HG03095 (cell line): ENCODE measurements around the gene ADCYAP1.

ENCODE experiments used
- ATAC-seq: cut with Tn5 transposase; IDR thresholded peaks from one replicate; pipeline ENCODE4 v1.9.1; 2021; ENCODE audit warnings: moderate library complexity; ENCODE audit not compliant: unreplicated experiment

Gene ADCYAP1

DNA sequence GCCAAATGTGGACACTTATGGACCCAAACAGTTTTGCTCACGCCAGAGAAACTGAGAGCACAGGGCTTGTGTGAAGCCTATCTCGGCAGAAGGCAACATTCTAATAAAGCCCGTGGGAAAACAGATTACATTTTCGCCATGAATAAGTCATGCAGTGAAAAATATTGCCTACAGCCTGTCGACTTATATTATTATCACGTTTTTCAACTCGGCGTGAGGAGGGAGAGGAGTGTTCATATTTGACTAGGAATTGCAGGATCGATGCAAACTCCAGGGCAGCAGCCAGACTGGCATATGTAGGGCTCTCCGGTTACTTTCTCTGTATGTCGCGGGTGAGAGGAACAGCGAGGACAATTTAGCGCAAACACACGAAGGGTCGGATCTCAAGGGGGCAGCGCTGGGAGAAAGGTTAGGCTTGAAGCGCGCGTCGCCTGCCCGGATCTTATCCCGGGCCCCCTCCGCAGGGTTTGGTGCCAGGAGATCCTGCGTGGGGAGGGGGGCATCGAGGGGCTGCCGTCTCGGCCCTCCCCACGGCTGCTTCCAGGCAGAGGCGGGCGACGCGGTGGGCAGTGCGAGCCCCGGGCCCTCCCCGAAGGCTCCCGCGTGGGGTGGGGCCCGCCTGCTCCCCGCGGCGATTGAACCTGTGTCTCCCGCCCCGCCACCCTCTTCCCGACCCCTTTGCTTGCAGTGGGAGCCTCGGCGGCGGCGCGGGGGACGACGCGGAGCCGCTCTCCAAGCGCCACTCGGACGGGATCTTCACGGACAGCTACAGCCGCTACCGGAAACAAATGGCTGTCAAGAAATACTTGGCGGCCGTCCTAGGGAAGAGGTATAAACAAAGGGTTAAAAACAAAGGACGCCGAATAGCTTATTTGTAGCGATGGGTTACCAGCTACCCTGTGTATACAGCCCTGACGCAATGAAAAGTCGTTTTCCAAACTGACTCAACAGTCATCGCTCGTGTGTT is 4.4 kb downstream of the ADCYAP1 start:
- ATAC-seq, result no peak

DNA sequence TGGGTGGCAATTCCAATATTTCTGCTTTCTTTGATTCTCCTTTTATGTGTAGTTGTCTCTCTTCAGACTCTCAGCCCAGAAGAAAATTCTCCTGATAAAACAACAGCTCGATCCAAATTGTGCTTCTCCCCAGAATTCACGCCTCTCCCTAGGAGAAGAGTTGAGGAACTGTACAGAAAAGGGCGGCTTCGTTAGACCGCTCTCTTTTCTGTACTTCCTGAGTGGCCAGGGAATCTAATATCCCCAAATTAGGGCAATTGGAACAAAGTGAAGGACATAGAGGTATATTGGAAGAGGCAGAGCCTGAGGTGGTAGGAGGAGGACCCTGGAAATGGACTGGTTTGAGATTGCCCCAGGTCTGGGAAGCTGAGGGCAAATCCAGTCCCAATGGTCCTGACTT is 5.6 kb downstream of the ADCYAP1 start:
- no peak for ATAC-seq

DNA sequence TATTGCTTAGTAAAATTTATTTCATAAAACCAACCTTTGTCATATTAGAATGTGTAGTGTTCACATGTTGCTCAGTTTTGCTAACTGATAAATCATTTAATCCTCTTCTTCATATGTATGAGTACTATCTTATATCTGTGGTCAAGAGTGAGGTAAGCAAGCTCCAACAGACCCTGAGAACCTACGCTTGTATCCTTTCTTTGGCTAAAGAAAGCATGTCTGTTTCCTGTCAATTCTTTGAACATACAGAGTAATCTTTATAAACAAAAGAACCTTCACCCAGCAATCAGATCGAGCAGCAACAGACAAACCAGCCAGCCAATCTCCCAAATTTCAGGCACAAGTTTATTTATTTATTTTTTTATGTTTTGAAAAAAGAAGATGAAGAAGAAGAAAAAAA is 6.4 kb downstream of the ADCYAP1 start:
- ATAC-seq, result no peak

DNA sequence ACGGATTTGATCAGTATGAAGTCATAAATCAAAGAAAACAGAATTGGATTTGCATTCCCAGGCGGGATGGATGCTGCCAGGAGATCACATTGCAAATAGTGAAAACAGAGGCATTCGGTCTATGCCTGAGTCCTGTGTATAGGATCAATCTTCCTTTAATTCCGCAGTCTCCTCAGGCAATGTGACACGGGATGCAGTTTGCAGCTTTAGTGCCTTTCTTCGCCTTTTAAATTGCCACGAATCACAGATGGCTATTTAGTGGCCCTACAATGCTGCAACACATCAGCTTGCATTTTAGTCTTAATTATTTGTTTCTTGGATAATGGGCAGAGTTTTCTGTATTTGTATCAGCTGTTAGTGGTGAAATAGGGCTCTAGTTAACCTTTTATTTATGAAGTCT is 6.8 kb downstream of the ADCYAP1 start:
- ATAC-seq, result no peak

GRCh38 chr18:916562-916961 is 11.9 kb downstream of the ADCYAP1 start:
- no peak for ATAC-seq

DNA sequence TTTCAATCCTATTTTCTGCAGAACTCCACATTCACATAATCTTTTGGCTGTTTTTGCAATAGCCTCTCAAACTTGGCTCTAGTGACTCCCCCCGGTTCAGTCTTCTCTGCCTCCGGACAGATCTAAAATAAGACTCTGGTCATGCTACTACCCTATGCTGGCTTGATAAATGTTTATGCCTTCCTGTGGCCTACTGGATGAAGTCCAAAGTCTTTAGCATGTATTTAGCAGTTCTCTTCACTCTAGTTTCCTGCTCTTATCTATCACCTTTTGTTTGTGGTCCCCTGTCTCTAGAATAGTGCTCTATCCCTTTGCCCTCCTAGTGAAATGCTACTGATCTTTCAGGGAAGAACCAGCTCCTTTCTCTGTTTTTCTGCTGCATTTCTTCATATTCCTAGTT is 14.4 kb downstream of the ADCYAP1 start:
- ATAC-seq, result no peak

DNA sequence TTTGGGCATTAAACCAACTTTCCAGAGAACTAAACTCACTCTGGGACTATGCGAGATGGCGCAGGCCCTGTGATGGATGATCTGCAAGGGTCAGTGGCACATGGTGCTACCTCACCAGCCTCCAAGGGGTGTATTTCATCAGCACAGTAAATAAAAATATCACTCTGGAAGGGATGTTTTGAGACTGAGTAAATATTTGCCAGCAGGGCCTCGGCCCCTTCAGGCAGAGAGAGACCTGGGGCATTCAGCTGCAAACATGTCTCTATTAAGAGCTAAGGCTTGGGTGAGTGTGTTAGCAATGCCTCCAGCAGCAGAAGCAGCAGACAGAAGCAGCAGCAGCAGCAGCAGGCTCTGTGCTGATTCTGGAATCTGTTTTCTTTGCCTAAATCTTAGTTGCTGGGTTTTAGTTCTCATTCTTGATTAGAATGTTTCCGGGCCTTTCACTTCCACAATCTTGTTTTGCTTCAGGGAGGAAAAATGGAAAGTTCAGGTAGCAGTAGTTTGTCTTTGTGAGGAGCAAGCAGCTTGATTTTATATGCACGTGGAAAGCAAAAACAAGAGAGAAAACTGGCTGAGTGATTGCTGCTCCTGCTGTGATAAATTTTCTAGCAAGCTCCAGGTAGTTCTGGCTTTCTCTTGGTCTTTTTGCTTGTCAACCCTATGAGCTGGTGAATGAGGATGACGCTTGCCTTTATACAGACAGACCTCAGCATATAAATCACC is 18.6 kb downstream of the ADCYAP1 start:
- ATAC-seq, result no peak

DNA sequence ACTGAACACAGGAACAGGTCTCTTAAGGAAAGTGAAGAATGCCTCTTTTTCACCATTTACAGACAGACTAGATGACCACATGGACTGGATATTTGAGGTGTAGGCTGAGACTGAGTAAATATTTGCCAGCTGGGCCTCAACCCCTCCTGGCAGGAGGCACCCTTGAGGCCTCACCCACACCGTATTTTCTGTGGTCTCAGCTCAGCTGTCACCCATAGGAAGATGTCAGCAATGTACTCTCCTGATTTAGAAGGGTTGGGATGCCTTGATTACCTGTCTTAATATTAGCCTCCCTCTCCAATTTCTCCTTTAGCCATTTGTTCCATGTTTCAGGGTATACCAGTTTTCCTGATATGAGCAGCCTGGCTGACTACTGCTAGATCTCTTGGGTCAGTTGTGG is 20.3 kb downstream of the ADCYAP1 start:
- ATAC-seq, result no peak

DNA sequence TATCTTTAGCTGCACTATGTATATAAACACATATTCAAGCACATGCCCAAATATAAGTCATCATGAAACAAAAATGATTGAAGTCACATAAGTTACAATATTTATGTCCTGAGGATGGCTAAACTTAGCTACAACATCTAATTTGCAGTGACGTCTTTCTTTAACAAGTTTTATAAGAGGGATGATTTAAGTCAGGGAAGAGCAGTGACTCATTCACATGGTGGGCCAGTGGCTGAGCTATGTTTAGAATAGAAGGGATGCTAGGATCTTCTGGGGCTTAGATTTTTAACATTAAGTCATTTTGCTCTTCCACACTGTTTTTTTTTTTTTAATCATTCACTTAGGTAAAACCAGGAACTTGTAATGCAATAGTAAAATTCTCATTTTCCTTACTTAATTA is 22.3 kb downstream of the ADCYAP1 start:
- ATAC-seq, result no peak

GRCh38 chr18:933082-933481 is 28.4 kb downstream of the ADCYAP1 start:
- no peak for ATAC-seq

DNA sequence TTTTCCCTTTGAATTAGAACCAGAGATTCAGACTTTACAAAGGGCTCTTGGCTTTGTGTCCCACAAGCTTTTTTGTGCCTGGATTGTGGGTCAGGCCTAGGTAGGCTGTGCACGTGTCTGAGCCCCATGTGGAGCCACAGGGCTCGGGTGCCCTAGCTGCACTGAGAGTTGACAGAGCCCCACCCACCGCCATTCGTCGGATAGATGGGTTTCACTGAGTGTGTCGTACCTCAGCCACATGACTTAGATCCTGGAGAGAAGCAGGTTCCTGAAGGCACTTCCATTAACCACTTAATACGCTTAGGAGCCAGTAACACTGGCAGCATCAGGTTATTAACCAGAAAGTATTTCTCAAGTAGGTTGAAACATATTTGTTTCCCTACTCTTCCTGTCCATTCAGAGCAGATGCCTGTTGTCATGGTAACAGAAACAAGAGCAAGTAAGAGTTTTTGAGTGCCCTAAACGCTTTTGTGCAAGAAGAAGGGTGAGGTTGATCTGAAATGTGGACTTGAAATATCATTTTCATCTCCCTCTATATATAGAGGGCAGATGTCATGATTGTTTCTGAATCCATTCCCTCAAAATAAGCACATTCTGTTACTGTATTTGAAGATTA is 30.0 kb downstream of the ADCYAP1 start:
- ATAC-seq, result no peak

DNA sequence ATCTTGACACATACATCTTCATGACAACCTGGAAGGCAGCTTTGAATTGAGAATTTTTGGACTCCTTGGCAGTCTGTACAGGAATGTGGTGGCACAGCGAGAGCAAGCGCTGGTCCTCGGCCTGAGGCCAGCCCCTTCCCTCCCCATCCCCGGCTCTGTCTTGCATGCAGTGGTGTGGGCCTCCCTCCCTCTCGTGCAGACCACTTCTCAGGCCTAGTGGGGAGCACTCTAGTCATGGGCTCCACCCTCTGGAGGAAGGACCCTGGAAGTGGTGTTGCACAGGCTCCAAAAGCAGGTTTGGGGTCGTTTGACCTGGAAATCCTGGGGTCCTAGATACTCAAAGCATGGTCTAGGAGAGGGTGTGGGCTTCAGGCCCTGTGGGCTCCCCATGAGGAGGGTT is 32.3 kb downstream of the ADCYAP1 start:
- no peak for ATAC-seq

DNA sequence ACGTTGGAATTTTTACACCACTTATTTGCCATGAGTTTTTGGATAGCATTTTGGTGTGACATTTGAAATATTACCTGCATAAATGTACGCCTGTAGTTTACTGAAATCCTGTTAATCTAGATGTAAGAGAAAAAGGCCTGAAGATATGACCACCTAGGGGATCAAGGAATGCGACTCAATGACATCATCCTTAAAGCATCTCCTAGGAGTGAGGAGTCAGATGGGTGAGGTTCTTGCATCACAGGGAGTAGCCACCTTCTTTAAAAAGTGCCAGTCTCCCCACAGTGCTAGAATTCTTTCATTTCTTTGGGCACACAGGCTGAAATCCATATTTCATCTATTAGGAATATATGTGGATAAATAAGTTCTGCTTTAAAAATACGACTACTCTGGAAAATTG is 34.5 kb downstream of the ADCYAP1 start:
- no peak for ATAC-seq

GRCh38 chr18:939958-940357 is 35.3 kb downstream of the ADCYAP1 start:
- no peak for ATAC-seq

DNA sequence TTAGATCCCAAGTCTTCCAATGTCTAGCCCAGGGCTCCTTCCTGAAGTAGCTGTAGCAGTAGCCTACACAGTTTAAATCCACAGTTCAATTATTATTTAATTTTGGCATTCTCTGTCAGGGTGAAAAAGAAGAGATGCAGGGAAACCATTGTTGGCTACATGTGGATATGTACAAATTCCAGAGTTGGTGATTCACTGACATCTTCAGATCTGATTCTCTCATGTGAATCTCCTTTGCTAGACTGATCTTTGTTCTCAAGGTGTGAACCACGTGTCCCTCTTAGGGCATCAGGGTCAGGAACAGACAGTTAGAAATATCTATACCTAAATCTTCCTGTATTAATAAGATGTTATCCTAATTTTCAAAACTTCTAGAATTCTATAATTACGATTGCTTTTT is 36.7 kb downstream of the ADCYAP1 start:
- ATAC-seq, result no peak

GRCh38 chr18:944440-944839 is 39.8 kb downstream of the ADCYAP1 start:
- ATAC-seq, result no peak

DNA sequence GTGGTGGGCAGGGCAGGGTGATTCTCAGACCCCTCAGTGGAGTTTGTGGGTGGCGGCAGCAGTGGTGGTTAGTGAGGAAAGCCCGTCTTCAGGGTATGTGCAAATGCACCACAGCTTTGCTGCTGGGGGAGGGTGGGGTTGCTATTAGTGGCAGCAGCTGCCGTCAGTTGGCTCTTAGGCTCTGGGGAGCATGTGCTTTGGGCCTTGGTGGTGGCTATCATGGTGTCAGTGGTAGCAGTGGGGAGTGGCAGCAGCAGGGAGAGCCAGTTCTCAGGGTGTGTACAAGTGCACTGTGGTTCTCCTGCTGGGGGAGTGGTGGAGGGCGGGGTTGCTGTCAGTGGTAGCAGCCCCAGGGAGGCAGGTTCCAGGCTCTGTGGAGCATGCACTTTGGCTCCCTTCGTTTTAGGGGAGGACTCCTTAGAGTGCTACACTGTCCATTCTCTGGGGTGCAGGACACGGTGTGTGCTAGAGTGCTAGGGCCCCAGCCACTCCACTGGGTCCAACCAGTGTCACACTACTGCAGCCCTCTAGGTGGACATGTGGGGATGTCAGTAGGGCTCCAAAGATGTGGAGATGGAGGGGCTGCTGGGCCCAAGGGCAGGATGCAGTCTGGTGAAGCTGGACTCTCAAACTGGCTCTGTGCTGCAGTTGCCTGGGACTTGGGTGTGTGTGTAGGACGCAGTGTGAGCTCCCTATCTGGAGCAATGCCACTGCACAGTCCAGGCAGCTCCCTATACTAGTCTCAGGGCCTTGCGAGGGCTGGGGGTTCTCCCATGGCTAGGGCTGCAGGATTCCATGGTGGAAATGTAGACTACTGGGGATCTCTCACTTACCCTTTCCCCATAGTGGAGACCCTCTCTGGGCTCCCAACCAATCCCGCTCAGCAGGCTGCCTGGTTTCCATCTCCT is 45.3 kb downstream of the ADCYAP1 start:
- no peak for ATAC-seq

GRCh38 chr18:950882-951495 is 46.3 kb downstream of the ADCYAP1 start:
- ATAC-seq, result no peak

GRCh38 chr18:955384-956066 is 50.9 kb downstream of the ADCYAP1 start:
- no peak for ATAC-seq

- ATAC-seq, result no peak
Observed at GRCh38 chr18:957829-958228, 53.2 kb downstream of the ADCYAP1 start.
